ENCODE results near the gene EFEMP2.

EFEMP2 gene

GRCh38 chr11:65872586-65873317 lies at the start of gene EFEMP2:
Gene EFEMP2 (minus strand): TSS chr11:65872800. CDS start chr11:65872354, 446 bp downstream.
- Mint-ChIP-seq H3K27me3 (no peaks in the 10 kb centered on the region), H3K36me3 (ENCODE audit: low read depth) (peaks cover 4% of the 10 kb centered on the region), H3K4me3 (peak within 1 kb of the TSS; percentile 79), H3K4me1 (ENCODE audit: low read depth) (peaks cover 28% of the 10 kb centered on the region), H3K27ac (peak within 1 kb of the TSS; percentile 86), H3K9me3 (no peaks in the 10 kb centered on the region)
- no peak for DNase-seq

- H3K4me1 Mint-ChIP-seq (ENCODE audit: low read depth), result peaks cover 33% of the 10 kb centered on the region
- H3K9me3 Mint-ChIP-seq, result no peaks in the 10 kb centered on the region
- H3K27me3 Mint-ChIP-seq, result no peaks in the 10 kb centered on the region
- peaks cover 44% of the 10 kb centered on the region for H3K36me3 Mint-ChIP-seq (ENCODE audit: low read depth)
- peak overlapping the region; percentile 10 for H3K4me3 Mint-ChIP-seq
- H3K27ac Mint-ChIP-seq, result peak overlapping the region; percentile 44
- DNase-seq, result no peak
These were observed 49.3 kb upstream of the EFEMP2 start for GRCh38 chr11:65921876-65922275.

GRCh38 chr11:65921033-65921555 lies 48.5 kb upstream of the EFEMP2 start:
- Mint-ChIP-seq H3K36me3 (ENCODE audit: low read depth) (peaks cover 45% of the 10 kb centered on the region), H3K27me3 (no peaks in the 10 kb centered on the region), H3K4me3 (peak overlapping the region; percentile 93), H3K27ac (peak overlapping the region; percentile 93), H3K4me1 (ENCODE audit: low read depth) (peaks cover 41% of the 10 kb centered on the region), H3K9me3 (no peaks in the 10 kb centered on the region)
- no peak for DNase-seq

- H3K4me3 Mint-ChIP-seq, result peak overlapping the region; percentile 93
- peaks cover 47% of the 10 kb centered on the region for H3K4me1 Mint-ChIP-seq (ENCODE audit: low read depth)
- H3K9me3 Mint-ChIP-seq, result no peaks in the 10 kb centered on the region
- H3K27ac Mint-ChIP-seq, result peak overlapping the region; percentile 93
- no peaks in the 10 kb centered on the region for H3K27me3 Mint-ChIP-seq
- peaks cover 45% of the 10 kb centered on the region for H3K36me3 Mint-ChIP-seq (ENCODE audit: low read depth)
- no peak for DNase-seq
These were observed 47.8 kb upstream of the EFEMP2 start for GRCh38 chr11:65920372-65920802.

GRCh38 chr11:65919573-65920371 lies 47.2 kb upstream of the EFEMP2 start:
- Mint-ChIP-seq H3K27ac (peak overlapping the region; percentile 93), H3K9me3 (no peaks in the 10 kb centered on the region), H3K36me3 (ENCODE audit: low read depth) (peaks cover 45% of the 10 kb centered on the region), H3K27me3 (no peaks in the 10 kb centered on the region), H3K4me3 (peak overlapping the region; percentile 93), H3K4me1 (ENCODE audit: low read depth) (peaks cover 53% of the 10 kb centered on the region)
- no peak for DNase-seq

GRCh38 chr11:65919141-65919572 lies 46.6 kb upstream of the EFEMP2 start, which contains the start of gene DRAP1:
Gene DRAP1 (plus strand): TSS chr11:65919426. CDS start chr11:65919502, 76 bp downstream.
- H3K36me3 Mint-ChIP-seq (ENCODE audit: low read depth), result peaks cover 42% of the 10 kb centered on the region
- H3K27ac Mint-ChIP-seq, result peak within 1 kb of the TSS; percentile 93
- H3K4me3 Mint-ChIP-seq, result peak within 1 kb of the TSS; percentile 93
- DNase-seq, result peak; percentile 99
- no peaks in the 10 kb centered on the region for H3K9me3 Mint-ChIP-seq
- no peaks in the 10 kb centered on the region for H3K27me3 Mint-ChIP-seq
- H3K4me1 Mint-ChIP-seq (ENCODE audit: low read depth), result peaks cover 56% of the 10 kb centered on the region

- Mint-ChIP-seq H3K4me1 (ENCODE audit: low read depth) (peaks cover 56% of the 10 kb centered on the region), H3K27me3 (no peaks in the 10 kb centered on the region), H3K27ac (peak within 1 kb of the TSS; percentile 93), H3K9me3 (no peaks in the 10 kb centered on the region), H3K36me3 (ENCODE audit: low read depth) (peaks cover 41% of the 10 kb centered on the region), H3K4me3 (peak within 1 kb of the TSS; percentile 93)
- DNase-seq, result no peak
These were observed 45.9 kb upstream of the EFEMP2 start, which contains the start of gene C11orf68 for GRCh38 chr11:65918211-65919140. Gene C11orf68 (minus strand): TSS chr11:65919062. CDS start chr11:65919031, 31 bp downstream.

- H3K36me3 Mint-ChIP-seq (ENCODE audit: low read depth), result peaks cover 32% of the 10 kb centered on the region
- peak overlapping the region; percentile 91 for H3K27ac Mint-ChIP-seq
- no peaks in the 10 kb centered on the region for H3K9me3 Mint-ChIP-seq
- no peaks in the 10 kb centered on the region for H3K27me3 Mint-ChIP-seq
- no peak for DNase-seq
- peak overlapping the region; percentile 87 for H3K4me3 Mint-ChIP-seq
- H3K4me1 Mint-ChIP-seq (ENCODE audit: low read depth), result peaks cover 53% of the 10 kb centered on the region
These were observed 45.0 kb upstream of the EFEMP2 start for GRCh38 chr11:65917434-65918210.

GRCh38 chr11:65917077-65917433 lies 44.5 kb upstream of the EFEMP2 start:
- Mint-ChIP-seq H3K4me3 (peak overlapping the region; percentile 87), H3K4me1 (ENCODE audit: low read depth) (peaks cover 48% of the 10 kb centered on the region), H3K27ac (peak overlapping the region; percentile 17), H3K36me3 (ENCODE audit: low read depth) (peaks cover 26% of the 10 kb centered on the region), H3K27me3 (no peaks in the 10 kb centered on the region), H3K9me3 (no peaks in the 10 kb centered on the region)
- no peak for DNase-seq

GRCh38 chr11:65916391-65916790 lies 43.8 kb upstream of the EFEMP2 start:
- peaks cover 20% of the 10 kb centered on the region for H3K36me3 Mint-ChIP-seq (ENCODE audit: low read depth)
- peaks cover 47% of the 10 kb centered on the region for H3K4me1 Mint-ChIP-seq (ENCODE audit: low read depth)
- H3K4me3 Mint-ChIP-seq, result peak overlapping the region; percentile 87
- no peak for DNase-seq
- peak overlapping the region; percentile 17 for H3K27ac Mint-ChIP-seq
- H3K27me3 Mint-ChIP-seq, result no peaks in the 10 kb centered on the region
- no peaks in the 10 kb centered on the region for H3K9me3 Mint-ChIP-seq

GRCh38 chr11:65915821-65916251 lies 43.2 kb upstream of the EFEMP2 start:
- no peak for DNase-seq
- Mint-ChIP-seq H3K27me3 (no peaks in the 10 kb centered on the region), H3K27ac (no peak overlapping the region), H3K4me3 (no peak overlapping the region), H3K4me1 (ENCODE audit: low read depth) (peaks cover 46% of the 10 kb centered on the region), H3K9me3 (no peaks in the 10 kb centered on the region), H3K36me3 (ENCODE audit: low read depth) (peaks cover 20% of the 10 kb centered on the region)

- H3K27me3 Mint-ChIP-seq, result no peaks in the 10 kb centered on the region
- peak overlapping the region; percentile 5 for H3K27ac Mint-ChIP-seq
- DNase-seq, result no peak
- no peak overlapping the region for H3K4me3 Mint-ChIP-seq
- H3K9me3 Mint-ChIP-seq, result no peaks in the 10 kb centered on the region
- H3K4me1 Mint-ChIP-seq (ENCODE audit: low read depth), result peaks cover 41% of the 10 kb centered on the region
- H3K36me3 Mint-ChIP-seq (ENCODE audit: low read depth), result peaks cover 15% of the 10 kb centered on the region
These were observed 42.7 kb upstream of the EFEMP2 start for GRCh38 chr11:65915101-65915820.

GRCh38 chr11:65912845-65913244 lies 40.2 kb upstream of the EFEMP2 start:
- Mint-ChIP-seq H3K4me3 (no peak overlapping the region), H3K9me3 (no peaks in the 10 kb centered on the region), H3K36me3 (ENCODE audit: low read depth) (peaks cover 2% of the 10 kb centered on the region), H3K4me1 (ENCODE audit: low read depth) (peaks cover 40% of the 10 kb centered on the region), H3K27ac (no peak overlapping the region), H3K27me3 (peaks cover 7% of the 10 kb centered on the region)
- DNase-seq, result no peak
